ENCODE results near the gene KRTAP12-1.

Gene KRTAP12-1, protein sequence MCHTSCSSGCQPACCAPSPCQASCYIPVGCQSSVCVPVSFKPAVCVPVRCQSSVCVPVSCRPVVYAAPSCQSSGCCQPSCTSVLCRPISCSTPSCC

DNA sequence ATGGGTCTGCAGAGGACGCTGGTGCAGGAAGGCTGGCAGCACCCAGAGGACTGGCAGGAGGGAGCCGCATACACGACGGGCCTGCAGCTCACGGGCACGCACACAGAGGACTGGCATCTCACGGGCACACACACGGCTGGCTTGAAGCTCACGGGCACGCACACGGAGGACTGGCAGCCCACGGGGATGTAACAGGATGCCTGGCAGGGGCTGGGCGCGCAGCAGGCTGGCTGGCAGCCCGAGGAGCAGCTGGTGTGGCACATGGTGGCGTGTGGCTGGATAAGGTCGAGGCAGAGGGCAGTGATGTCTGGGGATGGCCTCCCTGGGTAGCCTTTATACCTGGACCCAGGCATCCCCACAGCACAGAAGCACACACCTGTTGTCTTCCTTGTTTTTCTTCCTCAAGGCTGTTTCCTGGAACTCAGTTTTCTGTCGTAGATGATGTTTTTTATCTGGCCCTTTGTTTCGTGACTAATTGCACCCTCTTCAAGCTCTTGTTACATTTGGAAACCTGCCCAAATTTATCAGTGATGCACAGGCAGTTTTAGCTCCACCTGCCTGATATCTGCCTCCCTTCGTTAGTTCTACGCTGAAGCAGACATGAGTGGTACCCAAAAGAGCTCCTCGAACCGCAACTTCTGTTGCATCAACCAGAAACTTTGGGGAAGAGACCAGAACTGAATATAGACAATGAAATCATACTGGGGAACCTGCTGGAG lies at the start of gene KRTAP12-1:
Gene KRTAP12-1 (minus strand): TSS at position 303 of the 719 bp plus-strand sequence. CDS start 40 bp downstream, at position 263.
- no peak for DNase-seq (ENCODE audit: low read depth)

- no peak for DNase-seq (ENCODE audit: low read depth)
Measured at GRCh38 chr21:44730951-44731579, 49.1 kb upstream of the KRTAP12-1 start.

DNA sequence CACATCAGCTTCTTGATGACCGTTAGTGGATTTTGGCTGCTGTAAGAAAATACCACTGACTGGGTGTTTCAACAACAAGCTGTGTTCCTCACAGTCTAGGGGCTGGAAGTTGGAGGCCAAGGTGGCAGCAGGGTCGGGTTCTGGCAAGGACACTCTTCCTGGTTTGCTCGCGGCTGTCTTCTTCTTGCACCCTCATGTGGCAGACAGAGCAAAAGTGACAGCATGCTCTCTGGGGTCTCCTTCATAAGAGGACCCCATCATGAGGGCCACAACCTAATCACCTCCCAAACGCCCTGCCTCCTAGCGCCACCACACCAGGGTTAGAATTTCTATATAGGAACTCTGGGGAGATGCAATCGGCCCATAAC lies 48.0 kb upstream of the KRTAP12-1 start:
- DNase-seq (ENCODE audit: low read depth): no peak

DNA sequence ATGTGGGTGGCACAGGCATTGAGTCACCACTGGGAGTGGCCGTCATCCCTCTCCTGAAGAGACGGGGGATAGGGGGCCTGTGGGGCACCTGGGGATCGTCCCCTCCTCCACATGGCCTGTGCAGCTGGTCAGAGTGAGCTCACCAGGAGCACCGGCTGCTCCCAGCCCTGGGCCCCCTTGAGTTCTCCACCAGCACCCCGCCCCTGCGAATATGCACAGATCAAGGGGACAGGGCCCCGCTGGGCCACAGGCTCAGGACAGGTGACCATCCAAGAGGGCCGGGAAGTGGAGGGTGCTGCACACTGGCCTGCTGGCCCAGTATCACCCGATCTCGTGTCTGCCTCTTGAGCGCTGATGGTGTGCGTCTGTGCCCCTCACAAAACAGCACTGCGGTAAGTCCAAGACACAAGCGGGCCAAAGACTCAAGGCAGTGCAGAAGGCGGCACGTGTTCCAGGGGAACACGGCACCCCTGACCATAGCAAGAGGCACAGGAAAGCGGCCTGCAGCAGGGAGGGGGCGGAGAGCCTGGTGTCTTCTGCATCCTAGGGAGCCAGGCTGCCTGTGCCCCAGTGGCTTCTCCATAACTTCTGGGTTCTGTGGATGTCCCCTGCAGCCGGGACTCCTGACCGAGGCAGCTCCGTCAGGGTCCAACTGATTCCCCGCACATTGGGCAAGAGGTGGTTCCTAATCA lies 47.5 kb upstream of the KRTAP12-1 start:
- no peak for DNase-seq (ENCODE audit: low read depth)

GRCh38 chr21:44728716-44729115 lies 46.8 kb upstream of the KRTAP12-1 start:
- DNase-seq (ENCODE audit: low read depth): no peak

GRCh38 chr21:44727757-44728156 lies 45.8 kb upstream of the KRTAP12-1 start:
- DNase-seq (ENCODE audit: low read depth): no peak

DNA sequence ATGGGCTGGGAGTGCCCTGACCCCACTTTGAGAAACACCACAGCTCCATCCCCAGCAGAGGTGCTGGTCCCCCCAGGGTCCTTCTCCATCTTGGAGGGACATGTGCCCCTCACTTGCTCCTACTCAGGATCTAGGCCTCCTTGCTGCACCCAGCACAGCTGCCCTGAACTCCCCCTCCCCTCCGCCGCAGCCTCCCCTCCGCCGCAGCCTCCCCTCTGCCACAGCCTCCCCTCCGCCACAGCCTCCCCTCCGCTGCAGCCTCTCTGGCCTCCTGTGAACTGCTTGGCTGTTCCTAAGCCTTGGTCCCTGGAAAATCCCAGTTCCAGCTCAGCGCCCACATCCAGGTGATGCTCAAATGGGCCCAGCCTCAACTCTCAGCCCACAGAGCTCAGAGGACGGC lies 45.4 kb upstream of the KRTAP12-1 start:
- no peak for DNase-seq (ENCODE audit: low read depth)

- DNase-seq (ENCODE audit: low read depth): no peak
Measured at GRCh38 chr21:44726826-44727225, 44.9 kb upstream of the KRTAP12-1 start.

DNA sequence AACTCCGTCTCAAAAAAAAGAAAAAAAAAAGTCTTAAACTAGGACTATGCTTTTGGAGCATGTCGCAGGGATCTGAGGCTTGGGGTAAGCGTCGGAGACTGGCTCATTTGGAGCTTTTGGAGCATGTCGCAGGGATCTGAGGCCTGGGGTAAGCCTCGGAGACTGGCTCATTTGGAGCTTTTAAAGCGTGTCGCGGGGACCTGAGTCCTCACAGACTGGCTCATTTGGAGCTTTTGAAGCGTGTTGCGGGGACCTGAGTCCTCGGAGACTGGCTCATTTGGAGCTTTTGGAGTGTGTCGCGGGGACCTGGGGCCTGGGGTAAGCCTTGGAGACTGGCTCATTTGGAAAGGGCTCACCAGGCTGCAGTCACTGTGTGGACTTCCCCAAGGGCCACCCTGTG lies 43.0 kb upstream of the KRTAP12-1 start:
- no peak for DNase-seq (ENCODE audit: low read depth)

GRCh38 chr21:44724196-44724595 lies 42.2 kb upstream of the KRTAP12-1 start:
- no peak for DNase-seq (ENCODE audit: low read depth)

DNA sequence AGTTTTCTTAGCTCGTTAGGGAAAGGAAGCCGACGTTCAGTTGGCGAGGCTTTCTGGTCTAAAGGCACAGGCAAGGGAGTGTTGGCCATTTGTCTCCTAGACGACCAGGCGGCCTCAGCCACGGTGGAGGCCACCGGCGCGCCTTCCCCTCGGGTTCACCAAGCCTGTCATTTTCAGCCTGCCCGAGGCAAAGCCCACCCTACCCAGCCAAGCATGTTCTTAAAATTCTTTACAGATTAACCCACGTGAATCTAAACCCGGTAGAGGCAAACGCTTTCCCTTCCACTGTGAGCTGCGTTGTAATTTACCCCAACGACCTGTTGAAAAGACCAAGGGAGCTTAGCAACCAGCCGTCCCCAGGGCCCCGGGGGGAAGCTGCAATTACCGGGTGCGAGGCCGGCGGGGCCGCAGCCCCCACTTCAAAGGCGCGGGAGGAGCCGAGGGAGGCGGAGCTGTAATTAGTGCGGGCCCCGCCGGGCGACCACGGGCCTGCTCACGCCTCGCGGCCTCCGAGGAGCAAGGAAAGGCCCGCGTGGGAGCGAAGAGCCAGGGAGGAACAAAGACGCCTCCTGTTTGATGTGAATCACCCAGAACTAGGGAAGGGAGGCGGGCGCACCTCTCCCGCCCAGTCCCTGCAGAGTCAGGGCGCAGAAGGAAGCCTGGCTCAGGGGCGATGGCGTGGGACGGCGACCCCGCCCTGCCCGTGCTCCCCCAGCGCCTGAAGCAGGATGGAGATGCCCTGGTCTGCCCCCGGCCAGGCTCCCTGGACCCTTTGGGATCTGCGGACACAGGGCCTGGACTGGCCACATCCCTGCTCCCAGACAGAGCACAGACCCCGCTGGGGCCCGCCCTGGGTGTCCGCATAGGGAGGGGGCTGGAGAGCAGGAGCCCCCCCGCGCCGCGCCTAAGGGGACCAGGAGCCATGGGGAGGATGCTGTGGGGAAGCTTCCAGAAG lies 41.5 kb upstream of the KRTAP12-1 start:
- no peak for DNase-seq (ENCODE audit: low read depth)

GRCh38 chr21:44722731-44723130 lies 40.8 kb upstream of the KRTAP12-1 start:
- DNase-seq (ENCODE audit: low read depth): no peak

DNA sequence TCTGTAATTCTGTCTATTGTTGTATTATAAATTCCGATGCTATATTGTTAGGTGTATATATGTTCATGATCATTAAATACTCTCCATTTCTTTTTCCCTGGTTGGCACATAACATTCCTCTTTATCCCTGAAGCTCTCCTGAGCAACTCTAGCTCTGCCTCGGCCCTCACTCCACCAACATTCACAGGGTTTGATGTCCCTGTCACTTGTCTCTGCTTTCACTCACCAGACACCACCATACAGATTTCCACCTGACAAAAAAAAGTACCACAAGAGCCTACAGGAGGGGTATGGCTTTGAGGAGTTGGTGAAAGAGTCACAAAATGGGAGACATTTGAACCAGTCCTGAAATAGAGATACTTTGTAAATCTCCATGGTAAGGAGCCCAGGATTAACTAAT lies 38.2 kb upstream of the KRTAP12-1 start:
- no peak for DNase-seq (ENCODE audit: low read depth)

- DNase-seq (ENCODE audit: low read depth): no peak
Measured at GRCh38 chr21:44718571-44718970, 36.6 kb upstream of the KRTAP12-1 start.

GRCh38 chr21:44718093-44718492 lies 36.1 kb upstream of the KRTAP12-1 start:
- DNase-seq (ENCODE audit: low read depth): no peak

DNA sequence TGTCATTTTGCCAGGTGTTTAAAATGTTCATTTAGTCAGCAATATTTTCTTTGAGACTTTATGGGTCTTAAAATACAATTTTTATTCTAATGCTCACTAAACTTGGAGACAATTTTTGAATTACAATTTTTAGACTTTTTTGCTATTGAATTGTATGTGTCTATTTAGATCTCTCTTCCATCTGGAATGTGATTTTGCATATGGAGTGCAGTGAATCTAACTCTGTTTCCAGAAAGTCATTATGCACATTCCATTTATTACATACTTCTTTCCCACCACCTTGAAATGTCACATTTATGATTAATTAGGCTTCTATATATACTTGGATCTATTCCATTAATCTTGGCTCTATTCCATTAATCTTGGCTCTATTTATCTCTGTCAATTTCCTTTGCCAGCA lies 35.0 kb upstream of the KRTAP12-1 start:
- no peak for DNase-seq (ENCODE audit: low read depth)

DNA sequence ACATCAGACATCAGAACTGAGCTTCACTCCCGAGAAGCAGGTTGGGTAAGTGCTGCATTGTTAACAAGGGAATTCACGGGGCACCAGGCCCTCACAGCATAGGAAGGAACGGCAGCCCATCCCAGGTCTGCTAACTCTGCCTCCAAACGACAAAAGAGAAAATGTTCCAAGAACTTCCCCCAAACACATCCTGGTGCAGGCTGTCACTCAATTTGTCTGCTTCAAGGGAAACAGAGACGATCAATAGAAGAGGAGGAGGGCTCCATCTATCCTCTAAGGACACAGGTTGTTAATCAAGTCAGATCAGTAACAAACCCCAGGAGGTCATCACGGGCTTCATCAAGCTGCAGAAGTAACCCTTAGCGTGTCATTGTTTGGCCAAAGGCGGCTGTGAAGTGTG lies 32.9 kb upstream of the KRTAP12-1 start:
- DNase-seq (ENCODE audit: low read depth): no peak

- no peak for DNase-seq (ENCODE audit: low read depth)
Measured at GRCh38 chr21:44713846-44714245, 31.9 kb upstream of the KRTAP12-1 start.

DNA sequence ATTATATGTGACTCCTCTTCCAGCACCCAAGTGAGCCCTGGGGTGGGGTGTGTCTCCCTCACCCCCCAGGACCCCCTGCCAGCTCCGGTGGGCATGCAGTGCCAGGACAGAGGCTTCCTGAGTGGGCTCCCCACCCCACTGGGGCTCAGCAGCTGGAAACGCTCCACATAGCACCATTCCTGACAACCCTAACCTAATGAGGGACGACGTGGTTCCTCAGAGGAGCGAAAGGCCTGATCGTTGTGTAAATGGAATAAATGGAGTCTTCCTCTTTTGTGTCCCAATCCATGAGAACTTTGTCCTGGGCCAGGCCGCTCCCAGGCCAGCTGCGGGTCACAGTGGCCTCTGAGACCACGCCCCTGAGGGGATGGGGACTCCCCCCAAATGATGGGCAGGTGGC lies 31.2 kb upstream of the KRTAP12-1 start:
- DNase-seq (ENCODE audit: low read depth): no peak

- DNase-seq (ENCODE audit: low read depth): no peak
Measured at GRCh38 chr21:44712203-44713028, 30.5 kb upstream of the KRTAP12-1 start.
